Hematopoietic multipotent progenitor cell treated with erythropoietin and hydrocortisone succinate and interleukin-3 and kit ligand, for 17 days (in vitro differentiated cells): Measurements from ENCODE around the gene TTC33.
"Not testable (repeated sequence)": the region's sequence is repeated elsewhere in the genome, so short reads cannot be mapped to it uniquely, and the experiment has no call there.

Experiments used
- DNase-seq: peaks from one replicate; pipeline ENCODE4 v3.0.0-alpha.2; 2015; ENCODE audit warnings: low spot score

Gene TTC33

GRCh38 chr5:40614923-40615585, 140.7 kb downstream of the TTC33 start:
- no peak for DNase-seq

GRCh38 chr5:40614466-40614865, 141.3 kb downstream of the TTC33 start:
- no peak for DNase-seq

GRCh38 chr5:40607202-40607601, 148.6 kb downstream of the TTC33 start:
- DNase-seq = no peak

GRCh38 chr5:40606077-40606765, 149.5 kb downstream of the TTC33 start:
- no peak for DNase-seq

DNA sequence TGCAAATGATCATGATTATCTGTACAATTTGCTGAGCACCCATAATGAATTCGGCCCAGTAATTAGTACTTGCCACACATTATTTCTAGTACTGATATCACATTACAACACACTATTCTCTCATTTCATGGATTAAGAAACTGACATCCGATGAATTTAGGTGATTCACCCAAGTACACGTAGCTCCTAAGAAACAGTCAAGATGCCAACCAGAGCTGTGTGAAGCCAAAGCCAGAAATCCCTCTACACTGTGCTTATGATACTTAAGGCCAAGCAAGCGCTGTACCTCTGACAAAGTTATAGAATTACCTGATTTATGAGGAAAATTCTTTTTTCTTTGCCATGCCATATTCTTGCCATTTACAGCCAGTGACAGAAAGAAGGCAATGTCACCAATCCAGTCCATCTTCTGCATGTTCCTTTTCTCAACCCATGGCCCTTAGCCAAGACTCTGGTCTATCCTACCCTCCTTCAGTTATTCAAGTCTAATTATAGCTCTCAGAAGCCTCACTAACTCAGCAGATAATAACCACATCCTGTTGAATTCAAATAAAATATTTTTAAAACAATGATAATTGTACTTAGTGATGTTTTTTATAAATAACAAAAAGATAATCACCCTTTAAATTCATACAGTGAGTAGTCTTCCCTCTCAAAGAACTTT, 150.3 kb downstream of the TTC33 start:
- DNase-seq = no peak

- DNase-seq = no peak
Observed at GRCh38 chr5:40603378-40603777, 152.4 kb downstream of the TTC33 start.

- no peak for DNase-seq
Observed at GRCh38 chr5:40601198-40601868, 154.4 kb downstream of the TTC33 start.

DNA sequence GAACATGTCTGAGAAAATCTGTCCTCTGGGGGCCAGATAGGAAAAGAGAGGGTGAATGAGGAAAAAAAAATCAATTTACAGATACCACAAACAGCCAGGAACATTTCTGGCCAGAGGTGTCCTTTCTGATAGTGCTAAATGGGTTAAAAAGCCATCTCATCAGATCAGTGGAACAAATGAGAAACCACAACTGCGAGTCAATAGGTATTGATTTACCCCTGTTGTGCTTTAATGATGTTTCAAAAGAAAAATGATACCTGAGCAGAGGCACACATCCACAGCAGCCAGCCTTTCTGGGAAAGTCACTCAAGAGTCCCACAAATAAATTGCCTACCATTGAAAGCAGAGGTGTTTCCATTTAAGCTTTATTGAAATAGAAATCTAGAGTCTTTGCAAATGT, 155.4 kb downstream of the TTC33 start:
- DNase-seq = no peak

DNA sequence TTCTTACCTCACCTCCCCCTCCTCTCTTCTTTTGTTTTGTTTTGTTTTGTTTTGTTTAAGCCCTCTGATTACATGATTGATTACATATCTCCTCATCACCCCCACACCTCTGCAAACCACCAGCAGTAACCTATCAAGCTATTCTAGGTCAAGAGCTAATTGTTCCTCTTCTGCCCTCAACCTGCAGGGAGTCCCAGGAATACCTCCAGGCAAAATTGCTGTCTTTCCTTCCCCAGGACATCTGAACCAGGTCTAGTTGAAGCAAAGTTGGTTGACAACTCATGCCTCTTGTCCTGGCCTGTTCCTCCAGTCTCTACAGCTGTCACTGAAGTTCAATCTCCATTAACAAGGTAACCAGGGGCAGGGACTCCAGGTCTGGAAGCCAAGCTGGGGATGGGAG, 156.1 kb downstream of the TTC33 start:
- no peak for DNase-seq

GRCh38 chr5:40594811-40595210, 160.9 kb downstream of the TTC33 start:
- DNase-seq = no peak

GRCh38 chr5:40591727-40592396, 163.9 kb downstream of the TTC33 start:
- not testable (repeated sequence) for DNase-seq

DNA sequence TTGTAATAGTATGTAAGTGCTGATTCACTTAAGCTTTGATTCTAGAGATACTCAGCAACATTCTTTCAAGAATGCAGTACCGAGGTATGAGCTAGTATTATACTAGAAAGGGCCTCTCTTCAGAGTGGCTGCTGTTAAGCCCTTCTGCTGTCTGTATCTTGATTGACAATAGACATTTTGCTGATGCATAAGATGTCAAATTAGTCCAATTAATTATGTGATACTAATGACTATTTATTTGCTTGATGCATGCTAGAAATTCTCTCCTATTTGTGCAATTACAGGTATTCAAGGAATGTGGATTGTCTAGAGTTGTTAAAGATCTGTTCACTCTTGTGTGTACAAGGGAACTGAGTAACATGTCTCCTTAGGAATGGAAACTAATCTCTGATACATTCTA, 168.4 kb downstream of the TTC33 start:
- no peak for DNase-seq

- DNase-seq = no peak
Observed at GRCh38 chr5:40585537-40586267, 170.1 kb downstream of the TTC33 start.

DNA sequence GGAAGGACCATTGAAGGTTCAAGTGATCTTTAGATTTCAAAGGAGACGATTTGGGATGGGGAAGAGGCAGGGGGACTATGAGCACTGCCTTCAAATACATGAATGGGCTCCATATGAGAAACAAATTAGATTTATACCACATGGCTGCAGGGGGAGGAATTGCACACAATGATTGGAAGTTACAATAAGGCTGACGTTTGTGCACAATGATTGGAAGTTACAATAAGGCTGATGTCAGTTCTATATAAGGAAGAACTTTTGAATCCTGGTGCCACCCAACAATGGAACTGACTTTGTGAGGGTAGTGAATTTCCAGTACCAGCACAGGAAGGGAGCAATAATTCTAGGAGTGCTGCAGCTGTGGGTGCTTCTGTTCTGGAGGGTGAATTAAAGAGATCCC, 171.7 kb downstream of the TTC33 start:
- no peak for DNase-seq

- no peak for DNase-seq
Observed at GRCh38 chr5:40578501-40579451, 177.0 kb downstream of the TTC33 start.

DNA sequence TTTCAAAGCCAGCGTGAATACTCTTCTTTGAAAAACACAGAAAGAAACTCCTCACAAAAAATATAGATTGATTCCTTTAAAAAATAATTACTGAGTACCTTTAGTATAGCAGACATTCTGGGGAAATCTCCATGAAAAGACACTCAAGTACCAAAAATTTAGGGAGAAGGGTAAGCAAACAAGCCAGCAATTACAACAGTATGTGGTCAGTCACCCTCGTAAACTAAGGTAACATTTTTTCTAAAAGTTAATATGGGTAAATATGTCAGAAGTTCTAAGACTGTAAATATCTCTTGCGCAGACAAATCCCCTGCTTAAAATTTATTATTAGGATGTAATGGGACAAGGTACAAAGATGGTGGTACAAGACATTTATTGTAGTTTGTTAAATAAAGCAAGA, 178.0 kb downstream of the TTC33 start:
- DNase-seq = no peak

GRCh38 chr5:40575921-40576320, 179.8 kb downstream of the TTC33 start:
- DNase-seq = no peak

- DNase-seq = no peak
Observed at GRCh38 chr5:40575411-40575810, 180.3 kb downstream of the TTC33 start.

- DNase-seq = no peak
Observed at GRCh38 chr5:40572937-40573336, 182.8 kb downstream of the TTC33 start.

- DNase-seq = no peak
Observed at GRCh38 chr5:40572391-40572790, 183.4 kb downstream of the TTC33 start.
